HG03103 (cell line): ENCODE data around the gene PPP1R13B.

Source experiments
- ATAC-seq: cut with Tn5 transposase; IDR thresholded peaks from one replicate; pipeline ENCODE4 v1.9.1; 2021; ENCODE audit warnings: low read depth; ENCODE audit not compliant: unreplicated experiment

The PPP1R13B gene

DNA sequence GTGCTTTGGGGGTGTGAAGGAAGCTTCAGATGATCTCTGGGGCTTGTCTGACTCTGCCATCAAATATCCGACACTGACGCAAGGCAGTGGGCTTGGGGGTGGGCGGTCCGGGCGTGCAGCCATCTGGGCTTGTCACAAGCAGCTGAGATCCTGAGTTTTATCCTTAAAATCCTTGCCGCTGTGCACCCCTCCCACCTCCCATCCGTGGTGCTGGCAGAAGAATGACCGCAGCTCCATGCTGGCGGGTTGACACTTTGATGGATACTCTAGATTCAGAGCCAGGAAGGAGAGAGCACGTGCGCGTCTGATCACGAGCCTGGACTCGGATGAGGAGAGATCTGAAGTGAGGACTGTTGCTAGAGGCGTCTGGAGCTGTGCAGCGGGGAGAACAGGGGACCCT, 128.8 kb downstream of the PPP1R13B start:
- ATAC-seq: no peak

DNA sequence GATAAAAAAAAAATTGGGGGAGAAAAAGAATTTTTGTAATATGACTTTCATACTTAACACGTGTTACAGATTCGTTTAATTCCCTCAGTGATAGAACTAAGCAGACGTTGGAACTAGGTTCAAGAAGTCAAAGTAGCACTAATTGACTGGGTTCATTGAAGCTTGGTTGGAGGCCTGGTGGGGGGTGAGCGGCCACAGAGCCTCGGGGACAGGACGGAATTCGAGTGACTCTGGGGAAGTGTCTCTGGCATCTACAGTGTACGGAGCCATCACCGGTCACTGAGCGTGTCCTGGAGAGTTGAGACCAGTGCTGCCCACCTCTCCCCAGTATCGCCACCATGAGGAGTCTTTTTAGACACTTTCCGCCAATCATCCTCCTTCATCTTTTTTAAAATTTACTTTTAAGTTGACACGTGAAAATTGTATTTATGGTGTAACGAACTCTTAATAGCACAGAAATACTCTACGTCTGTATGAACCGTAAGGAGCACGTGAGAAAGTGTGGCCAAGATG, 130.4 kb downstream of the PPP1R13B start:
- ATAC-seq: no peak

DNA sequence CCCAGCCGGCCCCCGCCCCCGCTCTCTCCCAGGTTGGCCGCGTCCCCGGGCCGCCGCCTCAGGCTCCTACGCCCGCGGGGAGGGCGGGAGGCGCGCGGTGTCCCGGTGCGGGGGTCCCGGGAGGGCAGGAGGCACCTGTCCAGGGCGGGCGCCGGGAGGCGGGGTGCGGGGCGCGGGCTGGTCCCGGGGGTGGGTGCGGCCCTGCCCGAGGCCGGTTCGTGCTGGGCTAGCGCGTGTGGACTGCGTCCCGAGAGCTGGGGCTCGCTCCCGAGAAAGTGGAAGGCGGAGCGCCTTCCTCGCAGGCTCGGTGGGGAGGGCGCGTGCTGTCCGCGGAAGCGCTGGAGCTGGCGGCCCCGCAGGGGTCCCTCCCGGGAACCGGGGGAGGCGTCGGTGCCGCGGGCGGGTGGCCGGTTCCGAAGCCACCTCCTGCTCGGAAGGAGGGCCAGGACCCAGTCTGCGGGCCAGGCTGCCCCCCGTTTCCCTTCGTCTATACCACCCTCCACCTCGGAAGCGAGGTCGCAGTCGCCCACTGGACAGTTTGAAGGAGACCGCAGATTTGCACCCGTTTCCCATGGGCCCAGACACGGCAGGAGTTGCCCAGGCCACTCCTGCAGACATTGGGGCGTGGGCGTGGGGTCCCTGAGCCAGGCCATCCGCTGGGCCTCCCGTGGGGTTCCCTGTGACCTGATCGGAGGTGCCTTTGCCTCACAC, 131.1 kb downstream of the PPP1R13B start:
- ATAC-seq: no peak

DNA sequence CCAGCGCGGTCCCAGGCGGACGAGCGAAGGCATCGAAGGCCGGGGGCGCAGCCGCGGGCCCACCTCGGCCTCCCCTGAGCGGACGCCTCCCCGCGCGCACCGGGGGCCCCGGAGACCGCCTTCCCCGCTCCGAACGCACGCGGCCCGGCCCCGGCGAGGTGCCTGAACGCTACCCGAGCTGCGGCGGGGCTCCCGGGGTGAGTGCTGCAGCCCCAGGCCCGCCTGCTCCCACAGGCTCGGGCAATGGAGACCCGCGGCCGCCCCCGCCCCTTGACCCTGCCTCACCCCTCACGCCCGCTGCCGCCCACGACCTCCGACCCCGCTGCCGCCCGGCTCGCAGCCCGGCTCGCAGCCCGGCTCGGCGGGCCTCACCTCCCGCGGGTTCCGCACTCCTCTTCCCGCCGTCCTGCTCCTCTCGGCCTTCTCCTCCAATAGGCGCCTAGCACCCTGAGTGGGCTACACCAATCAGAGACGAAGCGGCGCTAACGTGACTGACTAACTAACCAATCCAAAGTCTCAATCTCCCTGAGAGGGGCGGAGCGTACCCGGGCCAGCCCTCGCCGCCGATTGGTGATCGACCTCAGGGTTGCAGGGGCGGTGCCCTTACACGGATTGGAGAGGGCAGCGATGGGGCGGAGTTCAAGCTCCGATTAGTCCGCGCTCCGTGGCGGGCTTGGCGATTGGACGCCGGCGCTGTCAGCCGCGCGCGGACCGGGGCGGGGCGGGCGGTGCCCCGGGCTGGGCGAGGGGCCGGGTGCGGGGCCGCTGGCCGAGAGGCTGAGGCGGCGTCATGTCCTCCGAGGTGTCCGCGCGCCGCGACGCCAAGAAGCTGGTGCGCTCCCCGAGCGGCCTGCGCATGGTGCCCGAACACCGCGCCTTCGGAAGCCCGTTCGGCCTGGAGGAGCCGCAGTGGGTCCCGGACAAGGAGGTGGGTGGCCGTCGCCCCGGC, 132.0 kb downstream of the PPP1R13B start, which contains the start of the genes XRCC3 and ZFYVE21:
XRCC3 (minus strand) TSS at position 400 of the 949 bp plus-strand sequence. CDS start 4,364 bp downstream, outside the sequence.
ZFYVE21 (plus strand) TSS at position 759 of the 949 bp plus-strand sequence; CDS start at position 791, 32 bp downstream.
- peak; percentile 88 for ATAC-seq

DNA sequence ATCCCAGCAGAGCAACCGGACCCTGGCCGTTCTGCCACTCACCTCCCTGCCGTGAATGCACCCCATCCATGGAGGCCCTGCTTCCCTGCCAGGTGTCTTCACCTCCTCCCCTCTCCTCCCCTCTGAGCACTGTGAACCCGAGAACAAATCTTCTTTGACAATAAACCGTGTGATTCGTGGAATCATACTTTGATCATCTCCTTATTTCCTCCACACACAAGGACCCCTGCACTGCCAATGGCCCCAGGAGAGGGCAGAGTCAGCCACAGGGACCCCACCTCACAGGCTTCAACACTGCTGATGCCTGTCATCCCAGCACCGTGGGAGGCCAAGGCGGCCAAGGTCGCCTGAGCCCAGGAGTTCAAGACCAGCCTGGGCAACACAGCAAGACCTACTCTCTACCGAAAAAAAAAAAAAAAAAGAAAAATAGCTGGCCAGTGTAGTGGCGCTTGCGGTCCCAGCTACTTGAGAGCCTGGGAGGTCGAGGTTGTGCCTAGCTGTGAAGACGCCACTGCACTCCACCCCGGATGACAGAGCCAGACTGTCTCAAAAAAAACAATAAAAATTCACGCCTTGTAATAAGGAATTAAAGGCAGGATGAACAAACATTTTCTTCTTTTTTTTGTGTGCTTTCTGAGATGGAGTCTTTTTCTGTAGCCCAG, 133.2 kb downstream of the PPP1R13B start:
- ATAC-seq: no peak

DNA sequence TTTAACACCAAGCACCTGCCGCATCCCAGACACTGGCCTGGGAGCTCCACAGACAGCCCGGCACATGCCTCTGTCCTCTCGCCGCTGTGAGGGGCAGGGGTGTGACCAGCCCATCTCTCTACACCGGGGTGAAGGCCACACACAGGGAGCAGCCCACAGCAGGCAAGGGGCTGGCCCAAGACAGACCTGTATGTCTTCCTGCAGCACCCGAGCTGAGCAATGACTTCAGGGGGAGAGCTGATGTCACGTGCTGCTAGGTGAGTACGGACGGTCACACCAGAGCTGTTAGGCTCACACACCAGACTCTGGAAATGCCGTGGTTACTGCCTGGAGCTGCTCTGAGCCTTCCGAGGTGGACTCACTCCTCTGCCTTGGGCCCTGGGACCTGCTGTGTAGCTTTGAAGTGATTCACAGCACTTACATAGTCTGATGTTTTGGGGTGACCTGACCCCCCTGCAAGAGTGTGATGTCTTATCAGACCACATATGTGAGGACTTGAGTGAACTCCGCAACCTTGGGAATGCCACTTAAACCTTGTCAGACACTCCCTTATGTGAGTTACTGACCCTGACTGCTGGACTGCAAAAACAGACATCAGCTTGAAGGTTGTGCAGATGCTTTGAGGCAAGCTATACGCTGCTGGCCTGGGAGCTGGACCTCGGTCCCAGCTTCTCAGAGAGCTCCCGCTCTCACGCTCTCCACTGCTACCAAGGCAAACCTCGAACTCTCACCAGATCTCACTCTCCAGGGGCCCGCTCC, 133.9 kb downstream of the PPP1R13B start:
- ATAC-seq: no peak

DNA sequence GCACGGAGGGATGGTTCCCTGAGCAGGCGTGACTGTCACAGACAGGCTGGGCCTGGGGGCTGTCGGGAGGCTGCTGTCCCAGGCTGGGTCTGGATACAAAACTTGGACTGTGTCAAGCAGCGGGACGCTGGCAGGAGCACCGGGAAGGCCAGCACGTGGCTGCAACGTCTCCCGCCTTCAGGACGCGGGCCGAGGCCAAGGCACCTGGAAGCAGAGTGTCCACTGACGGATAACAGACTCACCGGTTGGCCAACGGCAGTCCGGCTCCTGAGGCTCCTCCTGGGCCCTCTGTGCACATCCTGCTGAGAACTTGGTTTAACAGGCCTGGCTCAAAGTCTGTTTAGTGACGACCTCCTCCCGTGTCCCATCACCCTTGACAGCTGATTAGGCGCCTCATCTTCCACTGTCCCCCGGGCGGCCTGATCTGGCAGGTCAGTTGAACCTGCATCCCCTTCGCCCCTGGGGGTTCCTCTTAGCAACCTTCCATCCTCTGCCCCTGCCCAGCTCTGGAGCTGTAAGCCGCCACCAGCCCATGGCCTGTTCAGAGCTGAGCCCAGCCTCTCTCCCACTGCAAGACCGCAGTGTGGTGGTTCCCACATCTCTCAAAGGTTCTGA, 134.6 kb downstream of the PPP1R13B start:
- ATAC-seq: no peak

GRCh38 chr14:103711516-103712431, 135.6 kb downstream of the PPP1R13B start:
- no peak for ATAC-seq

DNA sequence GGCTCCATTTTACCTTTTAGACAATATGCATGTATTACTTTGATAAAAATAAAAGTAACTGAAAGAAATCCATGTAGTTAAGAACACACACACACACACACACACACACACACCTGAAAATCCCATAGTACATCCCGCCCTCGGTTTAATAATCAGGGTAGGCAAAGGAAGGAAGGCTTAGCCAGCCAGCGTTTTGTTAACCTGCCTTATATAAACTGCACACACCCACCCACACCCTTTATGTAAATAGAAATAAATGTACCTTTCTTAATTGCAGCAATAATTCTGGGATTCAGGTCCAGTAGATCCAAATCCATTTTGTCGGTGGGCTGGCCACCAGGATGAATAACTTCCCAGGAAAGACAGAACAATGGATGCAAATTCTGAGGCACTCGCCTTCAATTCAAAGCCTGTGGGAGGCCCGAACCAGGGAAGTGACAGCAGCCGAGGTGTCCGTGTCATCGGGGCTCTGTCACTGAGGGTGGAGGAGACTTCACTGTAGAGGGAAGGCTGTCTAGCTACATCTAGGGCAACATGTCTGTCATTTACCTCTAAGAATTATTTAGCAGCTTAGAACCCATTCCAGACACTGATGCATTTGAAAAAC, 136.5 kb downstream of the PPP1R13B start:
- no peak for ATAC-seq

GRCh38 chr14:103709814-103710213, 137.6 kb downstream of the PPP1R13B start:
- ATAC-seq: no peak

DNA sequence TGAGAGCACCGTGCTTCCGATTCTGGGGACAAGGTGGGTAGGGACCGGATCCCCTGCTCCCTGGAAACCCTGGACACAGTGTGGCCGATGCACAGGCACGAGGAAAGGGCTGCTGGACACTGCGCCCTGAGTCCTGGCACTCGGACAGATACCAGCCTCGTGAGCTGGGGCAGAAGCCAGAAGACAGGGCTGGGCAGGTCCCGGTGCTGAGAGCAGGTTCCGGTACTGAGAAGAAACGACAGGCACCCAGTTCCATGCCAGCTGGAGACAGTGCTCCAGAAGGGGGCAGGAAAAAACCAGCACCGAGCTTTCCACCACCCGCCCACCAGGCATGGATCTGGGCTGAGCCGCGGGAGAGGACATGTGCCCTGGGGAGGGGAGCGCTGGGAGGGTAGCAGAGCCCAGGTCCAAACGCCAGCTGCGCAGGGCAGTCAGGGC, 138.6 kb downstream of the PPP1R13B start:
- no peak for ATAC-seq

GRCh38 chr14:103707329-103708263, 139.8 kb downstream of the PPP1R13B start:
- no peak for ATAC-seq

DNA sequence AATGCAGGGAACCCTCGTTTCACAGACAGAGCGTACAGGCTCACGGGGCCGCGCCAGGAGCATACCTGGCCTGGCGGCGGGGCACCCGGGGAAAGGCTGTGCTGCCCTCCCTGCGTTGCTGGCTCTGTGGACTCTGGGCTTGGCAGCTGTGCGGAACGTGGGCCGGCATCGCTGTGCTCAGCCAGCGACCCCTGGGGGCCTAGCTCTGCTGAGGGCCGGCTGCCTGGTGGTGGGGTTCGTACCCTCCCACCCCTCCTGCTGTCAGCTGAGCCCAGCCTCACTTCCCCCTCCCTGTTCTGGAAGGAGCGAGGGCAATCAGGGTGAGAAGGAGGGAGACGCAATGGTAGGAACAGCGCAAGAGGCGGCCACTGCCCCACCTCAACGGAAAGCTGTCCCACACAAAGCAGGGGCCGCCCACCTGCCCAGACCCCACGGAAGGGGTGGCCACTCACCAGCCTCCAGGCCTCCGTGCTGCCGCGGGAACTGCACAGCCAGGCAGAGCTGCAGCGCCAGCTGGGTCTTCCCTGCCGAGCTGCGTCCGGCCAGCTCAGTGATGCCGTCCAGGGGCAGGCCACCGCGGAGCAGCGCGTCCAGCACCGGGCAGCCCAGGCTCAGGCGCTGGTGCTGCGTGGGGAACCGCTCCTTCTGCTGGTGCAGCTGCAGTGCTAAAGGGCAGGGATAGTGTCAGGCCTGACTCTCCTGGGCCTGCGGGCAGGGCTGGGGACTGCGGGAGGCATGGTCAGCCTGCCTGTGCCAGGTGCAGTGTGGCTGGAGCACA, 140.6 kb downstream of the PPP1R13B start:
- no peak for ATAC-seq

GRCh38 chr14:103705504-103706284, 141.7 kb downstream of the PPP1R13B start:
- ATAC-seq: no peak

- ATAC-seq: no peak
Measured at GRCh38 chr14:103705118-103705503, 142.3 kb downstream of the PPP1R13B start.
